ENCODE results near the gene RPP38. TPM values are rescaled to one million over a fixed set of nuclear protein-coding genes. Genes with fewer than 3 reads are reported as not detected.

The RPP38 gene
- total and polyA plus RNA-seq, 2 of the 13 experiments (the other 11 are each of a cell fraction or from before 2014, with no cell fraction given): 11.7 to 16.4 TPM

DNA sequence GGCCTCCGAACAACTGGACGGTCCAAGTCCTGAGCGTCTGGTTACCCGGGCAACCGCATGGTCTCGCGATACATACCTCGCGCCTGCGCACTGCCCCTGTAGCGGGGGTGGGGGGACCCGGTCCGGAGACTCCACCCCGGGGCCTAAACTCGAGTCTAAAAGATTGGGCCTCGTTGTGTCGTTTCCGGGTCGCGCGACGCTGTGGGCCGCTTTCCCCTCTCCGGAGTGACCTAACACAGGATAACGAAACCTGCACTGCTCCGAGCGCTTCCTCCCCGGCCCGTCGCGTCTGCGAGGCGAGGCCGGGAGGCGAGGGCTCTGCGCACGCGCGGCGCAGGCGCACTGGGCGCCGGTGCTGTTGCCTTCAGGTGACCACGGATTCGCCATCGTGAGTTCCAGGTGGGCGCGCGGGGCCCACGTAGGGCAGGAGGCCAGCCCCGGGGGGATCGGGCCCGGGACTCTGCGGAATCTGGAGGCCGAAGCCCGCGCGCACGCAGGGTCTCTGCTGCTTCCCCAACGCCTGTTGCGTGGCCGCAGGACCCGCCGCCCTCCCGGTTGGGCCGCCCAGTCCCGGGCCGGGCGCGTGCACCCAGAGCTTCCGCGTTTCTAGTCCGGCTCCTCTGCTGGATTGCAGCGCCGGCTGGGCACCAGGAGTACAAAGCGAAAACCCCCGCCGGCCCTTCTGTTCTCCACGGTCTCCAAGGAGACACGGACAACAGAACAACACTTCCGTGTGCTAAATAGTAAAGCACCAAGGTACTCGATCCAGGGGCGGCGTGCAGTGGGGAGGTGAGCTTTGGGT is at the start of gene RPP38 (continued):
- TF ChIP-seq ZNF30 (CRISPR knock-in tag; IDR thresholded peaks at IDR 0.05): no peak
- no peak for TF ChIP-seq ATRX (CRISPR knock-in tag; IDR thresholded peaks at IDR 0.05; ENCODE audit: borderline replicate concordance)
- no peak; the same call in 1 of the 2 replicates for TF ChIP-seq HCFC1 (IDR thresholded peaks at IDR 0.05; ENCODE audit: low read depth, low read length)
- no peak; the same call in 1 of the 2 replicates for TF ChIP-seq ZHX2 (IDR thresholded peaks at IDR 0.05; ENCODE audit: low read depth)
- 0 out of 2 replicates have a peak, but pooled peaks have one; percentile 79 for TF ChIP-seq ZHX2 (CRISPR knock-in tag; IDR thresholded peaks at IDR 0.05; ENCODE audit: borderline replicate concordance)
- TF ChIP-seq SP140L (CRISPR knock-in tag; IDR thresholded peaks at IDR 0.05; ENCODE audit: borderline replicate concordance): no peak
- TF ChIP-seq SUZ12 (IDR thresholded peaks at IDR 0.05; ENCODE audit: low read depth, low read length): no peak
- TF ChIP-seq KDM5A (IDR thresholded peaks at IDR 0.05; ENCODE audit: borderline replicate concordance, low read length): peak; percentile 68; the same call in 1 of the 2 replicates
- TF ChIP-seq ZFP37 (CRISPR knock-in tag; IDR thresholded peaks at IDR 0.05; ENCODE audit: borderline replicate concordance): peak; percentile 44; the same call in 1 of the 2 replicates
- TF ChIP-seq ZNF335 (CRISPR knock-in tag; IDR thresholded peaks at IDR 0.05): 0 out of 2 replicates have a peak, but pooled peaks have one; percentile 49
- TF ChIP-seq ARID2 (CRISPR knock-in tag; IDR thresholded peaks at IDR 0.05; ENCODE audit: borderline replicate concordance): peak; percentile 95
- TF ChIP-seq ELK4 (CRISPR knock-in tag; IDR thresholded peaks at IDR 0.05; ENCODE audit: borderline replicate concordance): no peak
- TF ChIP-seq ZNF414 (CRISPR knock-in tag; IDR thresholded peaks at IDR 0.05): peak; percentile 70; the same call in 1 of the 2 replicates
- TF ChIP-seq DNMT3B (CRISPR knock-in tag; conservative IDR thresholded peaks at IDR 0.05): no peak
- TF ChIP-seq ZNF546 (CRISPR knock-in tag; conservative IDR thresholded peaks at IDR 0.05): peak; percentile 82; the same call in 1 of the 2 replicates
- TF ChIP-seq, protein P1, sequence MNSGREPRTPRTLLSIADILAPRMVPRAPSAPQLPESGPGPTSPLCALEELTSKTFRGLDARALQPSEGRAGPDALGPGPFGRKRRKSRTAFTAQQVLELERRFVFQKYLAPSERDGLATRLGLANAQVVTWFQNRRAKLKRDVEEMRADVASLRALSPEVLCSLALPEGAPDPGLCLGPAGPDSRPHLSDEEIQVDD (CRISPR knock-in tag; IDR thresholded peaks at IDR 0.05; ENCODE audit: borderline replicate concordance): peak; percentile 92; the same call in 1 of the 2 replicates
- peak; percentile 19; the same call in 1 of the 2 replicates for TF ChIP-seq HNF4G (IDR thresholded peaks at IDR 0.05; ENCODE audit: borderline replicate concordance, low read depth, low read length)
- no peak for TF ChIP-seq HNF4G (CRISPR knock-in tag; IDR thresholded peaks at IDR 0.05; ENCODE audit: borderline replicate concordance, low read depth)
- no peak for TF ChIP-seq ZNF614 (CRISPR knock-in tag; IDR thresholded peaks at IDR 0.05; ENCODE audit: borderline replicate concordance)
- TF ChIP-seq ZSCAN30 (CRISPR knock-in tag; IDR thresholded peaks at IDR 0.05): peak; percentile 36
- 0 out of 2 replicates have a peak, but pooled peaks have one; percentile 16 for TF ChIP-seq TP53 (CRISPR knock-in tag; conservative IDR thresholded peaks at IDR 0.05)
- TF ChIP-seq ZNF563 (CRISPR knock-in tag; IDR thresholded peaks at IDR 0.05): peak; percentile 94
